Suprapubic skin (tissue), 4 donors: Measurements from ENCODE around the gene DGLUCY. TPM values are rescaled to one million over a fixed set of nuclear protein-coding genes. Genes with fewer than 3 reads are reported as not detected.

ENCODE experiments used
- DNase-seq, 2 donors: peaks; one replicate each; pipeline ENCODE4 v3.0.0-alpha.2; 2019; ENCODE audit warnings: low spot score in 2 of 2
- H3K27ac ChIP-seq: fragments of 200-600 bp; sonication (generic); one replicate; pipeline ENCODE4 v1.5.1; 2019
- H3K27me3 ChIP-seq: fragments of 200-600 bp; sonication (generic); one replicate; pipeline ENCODE4 v1.5.1; 2019
- H3K36me3 ChIP-seq: fragments of 200-600 bp; sonication (generic); one replicate; pipeline ENCODE4 v1.5.1; 2019
- H3K4me1 ChIP-seq: fragments of 200-600 bp; sonication (generic); one replicate; pipeline ENCODE4 v1.5.1; 2019
- H3K4me3 ChIP-seq: fragments of 200-600 bp; sonication (generic); one replicate; pipeline ENCODE4 v1.5.1; 2019; ENCODE audit warnings: mild to moderate bottlenecking
- H3K9me3 ChIP-seq: fragments of 200-600 bp; sonication (generic); one replicate; pipeline ENCODE4 v1.5.1; 2019
- EP300 ChIP-seq: sonication (generic); formaldehyde crosslinking; IDR thresholded peaks from one replicate; pipeline ENCODE4 v1.6.1; 2017; ENCODE audit warnings: antibody characterized with exemption
- POLR2A ChIP-seq, 2 donors: fragments of 450-650 bp; IDR thresholded peaks; one replicate each; pipeline ENCODE4 v1.6.1; 2017; ENCODE audit warnings: antibody characterized with exemption in 2 of 2, mild to moderate bottlenecking in 2 of 2, moderate library complexity in 2 of 2
- POLR2AphosphoS5 ChIP-seq, 3 donors: sonication (generic); formaldehyde crosslinking; IDR thresholded peaks; one replicate each; pipeline ENCODE4 v1.6.1; 2017; ENCODE audit warnings: antibody characterized with exemption in 3 of 3
- WGBS: methylation state at CpG from one replicate; pipeline ENCODE4 v1.1.5; 2018; 5-methylcytosine and 5-hydroxymethylcytosine counted together
- total RNA-seq, 4 donors: library from RNA; depleted of rRNA; stranded (reverse); fragments of >200 nt; gene quantifications; one replicate each; pipeline ENCODE4 v1.1.0, GENCODE V29; 2016
- TF ChIP-seq, protein P1 (sequence below), 2 donors: fragments of 200-600 bp in 1 of 2; fragments of 450-650 bp in 1 of 2; sonication (generic) in 1 of 2; IDR thresholded peaks; one replicate each; pipeline ENCODE4 v1.5.1; 2016 to 2019; ENCODE audit warnings: antibody characterized with exemption in 2 of 2, mild to moderate bottlenecking in 1 of 2, moderate library complexity in 1 of 2

DGLUCY gene, protein sequence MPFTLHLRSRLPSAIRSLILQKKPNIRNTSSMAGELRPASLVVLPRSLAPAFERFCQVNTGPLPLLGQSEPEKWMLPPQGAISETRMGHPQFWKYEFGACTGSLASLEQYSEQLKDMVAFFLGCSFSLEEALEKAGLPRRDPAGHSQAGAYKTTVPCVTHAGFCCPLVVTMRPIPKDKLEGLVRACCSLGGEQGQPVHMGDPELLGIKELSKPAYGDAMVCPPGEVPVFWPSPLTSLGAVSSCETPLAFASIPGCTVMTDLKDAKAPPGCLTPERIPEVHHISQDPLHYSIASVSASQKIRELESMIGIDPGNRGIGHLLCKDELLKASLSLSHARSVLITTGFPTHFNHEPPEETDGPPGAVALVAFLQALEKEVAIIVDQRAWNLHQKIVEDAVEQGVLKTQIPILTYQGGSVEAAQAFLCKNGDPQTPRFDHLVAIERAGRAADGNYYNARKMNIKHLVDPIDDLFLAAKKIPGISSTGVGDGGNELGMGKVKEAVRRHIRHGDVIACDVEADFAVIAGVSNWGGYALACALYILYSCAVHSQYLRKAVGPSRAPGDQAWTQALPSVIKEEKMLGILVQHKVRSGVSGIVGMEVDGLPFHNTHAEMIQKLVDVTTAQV
- 10 to 100 TPM; 54.0 to 94.9 (median 69.3) TPM for total RNA-seq

DNA sequence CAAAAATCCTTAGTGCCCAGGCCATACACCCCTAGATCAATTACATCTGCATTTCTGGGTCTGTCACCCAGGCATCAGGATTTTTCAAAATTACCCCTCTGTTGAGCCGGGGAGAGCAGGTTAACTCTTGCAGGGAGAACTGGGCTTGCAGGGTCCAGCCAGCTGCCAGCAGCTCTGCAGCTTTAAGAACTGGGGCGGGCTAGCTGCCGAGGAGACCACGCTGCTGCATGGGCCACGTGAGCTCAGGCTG, at the start of gene DGLUCY:
DGLUCY (plus strand) TSS at position 245 of the 250 bp plus-strand sequence. CDS start 46,222 bp downstream, outside the sequence.
- TF ChIP-seq POLR2A (IDR thresholded peaks at IDR 0.05) (no peak), POLR2AphosphoS5 (IDR thresholded peaks at IDR 0.05) (no peak)
- DNase-seq = no peak
- Histone ChIP-seq H3K27me3 (no peaks in the 10 kb centered on the region), H3K4me3 (peak within 1 kb of the TSS; percentile 60), H3K27ac (peak within 1 kb of the TSS; percentile 93), H3K36me3 (no peaks in the 10 kb centered on the region), H3K9me3 (no peaks in the 10 kb centered on the region), H3K4me1 (peaks cover 69% of the 10 kb centered on the region)
- WGBS = no CpG with 5 or more reads among the region's 5 CpGs

DNA sequence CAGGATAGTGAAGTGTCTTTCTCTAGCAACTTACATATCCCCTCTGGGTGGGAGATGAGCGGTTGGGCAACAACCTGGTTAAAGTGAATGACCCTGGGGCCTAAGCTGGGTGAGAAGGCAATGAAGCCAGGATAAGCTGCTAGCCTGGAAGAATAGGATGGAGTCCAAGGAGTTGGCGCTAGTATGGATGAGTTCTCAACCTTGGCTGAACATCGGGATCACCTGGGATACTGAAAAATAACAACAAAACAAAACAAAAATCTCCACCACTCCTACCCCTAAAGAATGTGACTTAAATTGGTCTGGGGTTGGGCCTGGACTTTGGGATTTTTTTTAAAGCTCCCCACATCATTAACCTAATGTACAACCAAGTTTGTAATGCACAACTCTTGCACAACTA, 48.6 kb upstream of the DGLUCY start:
- no peak for DNase-seq
- Histone ChIP-seq H3K27me3 (no peaks in the 10 kb centered on the region), H3K9me3 (peaks cover 2% of the 10 kb centered on the region), H3K27ac (peak overlapping the region; percentile 41), H3K4me1 (peaks cover 30% of the 10 kb centered on the region), H3K4me3 (no peak overlapping the region), H3K36me3 (no peaks in the 10 kb centered on the region)
- WGBS = 23% methylated on average over 3 of the region's 3 CpGs
- no peak for TF ChIP-seq POLR2A (IDR thresholded peaks at IDR 0.05)
- no peak for TF ChIP-seq EP300
- TF ChIP-seq, protein P1, sequence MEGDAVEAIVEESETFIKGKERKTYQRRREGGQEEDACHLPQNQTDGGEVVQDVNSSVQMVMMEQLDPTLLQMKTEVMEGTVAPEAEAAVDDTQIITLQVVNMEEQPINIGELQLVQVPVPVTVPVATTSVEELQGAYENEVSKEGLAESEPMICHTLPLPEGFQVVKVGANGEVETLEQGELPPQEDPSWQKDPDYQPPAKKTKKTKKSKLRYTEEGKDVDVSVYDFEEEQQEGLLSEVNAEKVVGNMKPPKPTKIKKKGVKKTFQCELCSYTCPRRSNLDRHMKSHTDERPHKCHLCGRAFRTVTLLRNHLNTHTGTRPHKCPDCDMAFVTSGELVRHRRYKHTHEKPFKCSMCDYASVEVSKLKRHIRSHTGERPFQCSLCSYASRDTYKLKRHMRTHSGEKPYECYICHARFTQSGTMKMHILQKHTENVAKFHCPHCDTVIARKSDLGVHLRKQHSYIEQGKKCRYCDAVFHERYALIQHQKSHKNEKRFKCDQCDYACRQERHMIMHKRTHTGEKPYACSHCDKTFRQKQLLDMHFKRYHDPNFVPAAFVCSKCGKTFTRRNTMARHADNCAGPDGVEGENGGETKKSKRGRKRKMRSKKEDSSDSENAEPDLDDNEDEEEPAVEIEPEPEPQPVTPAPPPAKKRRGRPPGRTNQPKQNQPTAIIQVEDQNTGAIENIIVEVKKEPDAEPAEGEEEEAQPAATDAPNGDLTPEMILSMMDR (IDR thresholded peaks at IDR 0.05) = no peak
- TF ChIP-seq POLR2AphosphoS5 (IDR thresholded peaks at IDR 0.05) = no peak

DNA sequence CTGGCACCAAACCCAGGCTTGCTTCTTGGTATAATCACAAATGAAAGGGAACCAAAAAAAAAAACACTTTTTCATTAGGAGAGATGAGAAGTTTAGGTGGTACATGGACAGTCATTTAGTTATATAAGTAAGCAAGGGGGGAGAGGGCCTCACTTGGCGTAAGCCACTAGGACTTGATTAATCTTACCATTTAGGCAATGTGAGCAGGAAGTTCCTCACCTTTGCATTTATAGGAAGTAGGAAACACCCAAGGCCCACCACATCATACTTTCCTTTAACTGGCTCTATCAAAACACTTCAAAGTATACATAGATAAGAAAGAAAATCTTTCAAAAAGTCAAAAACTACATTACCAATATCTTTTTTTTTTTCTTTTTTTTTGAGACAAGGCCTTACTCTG, 46.7 kb upstream of the DGLUCY start:
- H3K36me3 ChIP-seq = no peaks in the 10 kb centered on the region
- WGBS = 96% methylated on average over 1 of the region's 1 CpG
- peaks cover 5% of the 10 kb centered on the region for H3K9me3 ChIP-seq
- H3K4me1 ChIP-seq = peaks cover 20% of the 10 kb centered on the region
- TF ChIP-seq EP300 (no peak), POLR2AphosphoS5 (IDR thresholded peaks at IDR 0.05) (no peak), POLR2A (IDR thresholded peaks at IDR 0.05) (no peak)
- TF ChIP-seq, protein P1 (IDR thresholded peaks at IDR 0.05) = no peak
- no peak for DNase-seq
- no peak overlapping the region for H3K27ac ChIP-seq
- H3K27me3 ChIP-seq = no peaks in the 10 kb centered on the region
- no peak overlapping the region for H3K4me3 ChIP-seq

DNA sequence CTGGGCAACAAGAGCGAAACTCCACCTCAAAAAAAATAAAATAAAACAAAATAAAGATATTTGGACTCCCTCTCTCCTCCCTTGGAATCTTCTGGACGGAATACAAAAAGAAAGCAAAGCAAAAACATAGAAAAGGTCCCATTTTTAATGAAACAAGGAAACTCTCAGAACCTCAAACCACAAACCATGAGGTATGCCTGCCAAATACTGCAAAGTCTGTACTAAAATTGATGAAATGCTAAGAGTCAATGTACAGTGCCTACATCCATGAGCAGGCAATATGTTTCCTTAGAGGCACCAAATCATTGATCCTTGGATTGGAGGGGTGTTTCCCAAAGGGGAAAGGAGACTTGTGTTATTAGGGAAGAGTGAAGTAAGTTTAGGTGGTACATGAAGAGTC, 45.2 kb upstream of the DGLUCY start:
- H3K9me3 ChIP-seq = peaks cover 5% of the 10 kb centered on the region
- no peak for DNase-seq
- 69% methylated on average over 2 of the region's 2 CpGs for whole genome bisulfite sequencing

DNA sequence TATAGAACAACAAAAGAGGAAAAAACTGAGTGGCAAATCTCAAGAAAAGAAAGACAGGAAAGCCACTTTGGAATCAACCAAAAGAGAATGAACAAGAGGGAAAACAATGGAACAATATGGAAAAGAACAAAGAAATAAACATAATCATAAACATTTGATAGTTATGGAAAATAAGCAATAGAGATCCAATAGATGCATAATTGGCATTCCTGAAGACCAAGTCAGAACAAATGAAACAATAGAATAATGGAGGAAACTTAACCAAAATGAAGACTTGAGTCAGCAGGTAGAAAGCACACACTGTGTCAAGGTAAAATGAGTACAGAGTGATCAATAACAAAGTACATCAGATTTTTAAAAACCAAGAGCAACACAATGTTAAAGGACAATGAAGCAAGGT, 43.3 kb upstream of the DGLUCY start:
- no peak for DNase-seq
- no peak overlapping the region for H3K27ac ChIP-seq

More for the DNA sequence above, 45.2 kb upstream of the DGLUCY start:
- H3K36me3 ChIP-seq = no peaks in the 10 kb centered on the region
- H3K27me3 ChIP-seq = no peaks in the 10 kb centered on the region
- peaks cover 11% of the 10 kb centered on the region for H3K4me1 ChIP-seq
- no peak overlapping the region for H3K27ac ChIP-seq
- TF ChIP-seq, protein P1 (IDR thresholded peaks at IDR 0.05) = no peak
- no peak for TF ChIP-seq EP300
- no peak for TF ChIP-seq POLR2A (IDR thresholded peaks at IDR 0.05)
- TF ChIP-seq POLR2AphosphoS5 (IDR thresholded peaks at IDR 0.05) = no peak
- no peak overlapping the region for H3K4me3 ChIP-seq

More for the DNA sequence above, 43.3 kb upstream of the DGLUCY start:
- Histone ChIP-seq H3K4me3 (no peak overlapping the region), H3K27me3 (no peaks in the 10 kb centered on the region), H3K36me3 (no peaks in the 10 kb centered on the region), H3K9me3 (peaks cover 5% of the 10 kb centered on the region), H3K4me1 (peaks cover 2% of the 10 kb centered on the region)
- TF ChIP-seq, protein P1 (IDR thresholded peaks at IDR 0.05) = no peak
- no peak for TF ChIP-seq POLR2A (IDR thresholded peaks at IDR 0.05)
